IMR-90 (cell line): Measurements from ENCODE around the gene MYOCD. TPM values are rescaled to one million over a fixed set of nuclear protein-coding genes. Genes with fewer than 3 reads are reported as not detected.
A peak's percentile ranks its signal among the peaks of the same experiment; 100 is the strongest.

Source experiments
- ATAC-seq: fragments of 200-7000 bp; cut with Tn5 transposase; 2 replicates; pipeline ENCODE4 v1.9.1; 2020; ENCODE audit warnings: low read depth, mild to moderate bottlenecking, moderate library complexity
- BruUV-seq: library from RNA; stranded (reverse); fragments of 400-500 nt; replicated peaks from 2 replicates; lab custom pipeline; 2021; lab: Mats Ljungman, UMichigan
- CTCF ChIA-PET: fragments of 300-600 bp; formaldehyde crosslinking; extraction: SDS; loops from one replicate; lab custom pipeline; 2021; ENCODE audit warnings: antibody characterized with exemption; lab: Yijun Ruan, JAX
- POLR2A ChIA-PET: fragments of 300-600 bp; sonication (Branson Sonifier 250); formaldehyde crosslinking; loops from one replicate; lab custom pipeline; 2022; ENCODE audit warnings: antibody characterized with exemption; ENCODE audit not compliant: unreplicated experiment; lab: Charles Lee
- DNase-seq: peaks from one replicate; pipeline ENCODE4 v3.0.0; 2013
- H2AFZ ChIP-seq: replicated peaks from 2 replicates; pipeline ENCODE3; 2013; ENCODE audit warnings: low read length, mild to moderate bottlenecking; ENCODE audit not compliant: poor library complexity
- H2AK5ac ChIP-seq: 2 replicates; pipeline ENCODE4 v1.6.1; 2013; ENCODE audit warnings: low read depth, low read length, inconsistent platforms
- H2AK9ac ChIP-seq: replicated peaks from 2 replicates; pipeline ENCODE3; 2013; ENCODE audit warnings: mild to moderate bottlenecking, low read depth, low read length, moderate library complexity; ENCODE audit not compliant: poor library complexity
- H2BK120ac ChIP-seq: 2 replicates; pipeline ENCODE4 v1.6.1; 2013; ENCODE audit warnings: low read depth, low read length, inconsistent platforms
- H2BK15ac ChIP-seq: 3 replicates; pipeline ENCODE4 v1.6.1; 2013; ENCODE audit warnings: low read depth, low read length, inconsistent platforms
- H2BK20ac ChIP-seq: 2 replicates; pipeline ENCODE4 v1.6.1; 2013; ENCODE audit warnings: low read depth, mild to moderate bottlenecking, inconsistent platforms, low read length, moderate library complexity
- H2BK5ac ChIP-seq: 2 replicates; pipeline ENCODE4 v1.6.1; 2013; ENCODE audit warnings: mild to moderate bottlenecking, low read depth, low read length, inconsistent platforms; ENCODE audit not compliant: poor library complexity, severe bottlenecking
- H3K14ac ChIP-seq: replicated peaks from 2 replicates; pipeline ENCODE4 v1.6.1; 2013; ENCODE audit warnings: low read depth, low read length, inconsistent platforms
- H3K18ac ChIP-seq: 2 replicates; pipeline ENCODE4 v1.6.1; 2013; ENCODE audit warnings: low read depth, low read length, control low read depth
- H3K23ac ChIP-seq: 2 replicates; pipeline ENCODE4 v1.6.1; 2013; ENCODE audit warnings: low read depth, low read length, inconsistent platforms
- H3K27ac ChIP-seq: 2 replicates; pipeline ENCODE4 v1.5.1; 2013; ENCODE audit warnings: mild to moderate bottlenecking, control low read depth, low read length; ENCODE audit not compliant: insufficient read depth
- H3K27me3 ChIP-seq: 2 replicates; pipeline ENCODE4 v1.6.1; 2013; ENCODE audit warnings: low read length; ENCODE audit not compliant: control insufficient read depth, insufficient read depth
- H3K36me3 ChIP-seq: 2 replicates; pipeline ENCODE4 v1.6.1; 2013; ENCODE audit warnings: low read length, mixed read lengths; ENCODE audit not compliant: control insufficient read depth, insufficient read depth
- H3K4ac ChIP-seq: 2 replicates; pipeline ENCODE4 v1.6.1; 2013; ENCODE audit warnings: low read depth, low read length, inconsistent platforms
- H3K4me1 ChIP-seq: 2 replicates; pipeline ENCODE4 v1.6.1; 2013; ENCODE audit warnings: low read length, mixed read lengths; ENCODE audit not compliant: control insufficient read depth, insufficient read depth
- H3K4me2 ChIP-seq: 2 replicates; pipeline ENCODE4 v1.6.1; 2013; ENCODE audit warnings: low read depth, mild to moderate bottlenecking, control low read depth, low read length, moderate library complexity
- H3K4me3 ChIP-seq: 2 replicates; pipeline ENCODE4 v1.5.1; 2013; ENCODE audit warnings: low read depth, mild to moderate bottlenecking, control low read depth, low read length, moderate library complexity; ENCODE audit not compliant: insufficient read depth
- H3K56ac ChIP-seq: 2 replicates; pipeline ENCODE4 v1.6.1; 2013; ENCODE audit warnings: low read length, inconsistent platforms; ENCODE audit not compliant: insufficient read depth; ENCODE audit errors: extremely low read depth
- H3K79me1 ChIP-seq, 2 experiments: 2 replicates each; pipeline ENCODE4 v1.6.1; 2013; ENCODE audit warnings: low read length in 2 of 2, inconsistent platforms in 1 of 2, low read depth in 1 of 2
- H3K9ac ChIP-seq: 2 replicates; pipeline ENCODE4 v1.6.1; 2013; ENCODE audit warnings: low read depth, low read length, control low read depth
- H3K9me1 ChIP-seq: 2 replicates; pipeline ENCODE4 v1.6.1; 2013; ENCODE audit warnings: low read length, inconsistent platforms; ENCODE audit not compliant: insufficient read depth
- H3K9me3 ChIP-seq: 2 replicates; pipeline ENCODE4 v1.6.1; 2013; ENCODE audit warnings: low read length; ENCODE audit not compliant: control insufficient read depth, insufficient read depth
- H4K20me1 ChIP-seq: 2 replicates; pipeline ENCODE4 v1.6.1; 2013; ENCODE audit warnings: low read length, inconsistent platforms; ENCODE audit not compliant: insufficient read depth
- H4K5ac ChIP-seq: 2 replicates; pipeline ENCODE4 v1.6.1; 2013; ENCODE audit warnings: mild to moderate bottlenecking, low read depth, low read length, control low read depth
- H4K8ac ChIP-seq, 2 experiments: 2 replicates each; pipeline ENCODE4 v1.6.1; 2013; ENCODE audit warnings: low read depth in 2 of 2, low read length in 2 of 2, control low read depth in 1 of 2, inconsistent platforms in 1 of 2
- H4K91ac ChIP-seq: 2 replicates; pipeline ENCODE4 v1.6.1; 2013; ENCODE audit warnings: low read depth, low read length, inconsistent platforms; ENCODE audit not compliant: insufficient read depth
- BHLHE40 ChIP-seq: fragments of 150-350 bp; IDR thresholded peaks from 2 replicates; pipeline ENCODE4 v1.6.1; 2016; ENCODE audit warnings: mild to moderate bottlenecking, low read depth, low read length
- MAZ ChIP-seq: IDR thresholded peaks from 2 replicates; pipeline ENCODE4 v1.6.1; 2012; ENCODE audit warnings: low read depth, mild to moderate bottlenecking, low read length, improper control_type of control experiment, moderate library complexity, borderline replicate concordance
- NFE2L2 ChIP-seq: fragments of 150-350 bp; IDR thresholded peaks from 2 replicates; pipeline ENCODE4 v1.6.1; 2016; ENCODE audit warnings: low read depth, mild to moderate bottlenecking, low read length
- WGBS, 2 experiments: methylation state at CpG; one replicate each; pipeline versions ENCODE4 v1.1.5 to v1.1.7; 2013; ENCODE audit warnings: missing lambda C conversion rate in 2 of 2; ENCODE audit not compliant: insufficient read length in 1 of 2; ENCODE audit errors: extremely low coverage in 2 of 2; 5-methylcytosine and 5-hydroxymethylcytosine counted together
- dilution Hi-C: fragments of 300-500 bp; cut with HindIII; formaldehyde crosslinking; loops from one replicate; pipeline ENCODE4 v1.14.3; 2018; ENCODE audit warnings: low sequenced_read_pairs; ENCODE audit not compliant: unreplicated experiment
- in situ Hi-C: fragments of 300-500 bp; cut with MboI; formaldehyde crosslinking; loops from 3 replicates; pipeline ENCODE4 v1.14.3; 2019; ENCODE audit warnings: low sequenced_read_pairs, inconsistent platforms, mixed read lengths
- intact Hi-C: fragments of 100-400 bp; cut with micrococcal nuclease; formaldehyde crosslinking; loops from 2 replicates; pipeline ENCODE4 v1.10.0; 2022
- polyA plus RNA-seq, 3 experiments: library from polyadenylated mRNA; depleted of rRNA; stranded (reverse); fragments of >200 nt; gene quantifications; 2 replicates each; pipeline ENCODE4 v1.2.3, GENCODE V29; 2012; ENCODE audit warnings: low replicate concordance in 1 of 3
- total RNA-seq: library from RNA; depleted of rRNA; stranded (reverse); fragments of >200 nt; gene quantifications from 2 replicates; pipeline ENCODE4 v1.2.3, GENCODE V29; 2012

Gene MYOCD
- total and polyA plus RNA-seq, 2 of the 4 experiments (the other 2 are of a cell fraction) = 10.6 to 20.1 TPM

GRCh38 chr17:12736526-12736925 lies 70.8 kb downstream of the MYOCD start:
- WGBS, 2 experiments = no CpG with 5 or more reads among the region's 4 CpGs
- no peak overlapping the region for H4K5ac ChIP-seq
- no peak overlapping the region for H3K23ac ChIP-seq
- ChIA-PET POLR2A (no interaction called here), CTCF (no interaction called here)
- H3K9me3 ChIP-seq = no peaks in the 10 kb centered on the region
- H3K4me3 ChIP-seq = no peak overlapping the region
- H4K91ac ChIP-seq = no peak overlapping the region
- no TSS peak for BruUV-seq
- no peak overlapping the region for H2AK9ac ChIP-seq
- H2AK5ac ChIP-seq = no peak overlapping the region
- H2BK20ac ChIP-seq = no peak overlapping the region
- peaks cover 4% of the 10 kb centered on the region; the same call in 1 of the 2 replicates for H3K9me1 ChIP-seq
- no peaks in the 10 kb centered on the region for H3K27me3 ChIP-seq
- intact Hi-C loops = no loop called here
- H3K4me2 ChIP-seq = no peak overlapping the region
- TF ChIP-seq BHLHE40 (no peak), MAZ (no peak), NFE2L2 (no peak)
- H3K14ac ChIP-seq = no peak overlapping the region
- H3K27ac ChIP-seq = no peak overlapping the region
- dilution Hi-C loops = no loop called here
- no peaks in the 10 kb centered on the region for H4K20me1 ChIP-seq
- H3K79me1 ChIP-seq = no peaks in the 10 kb centered on the region; a peak in 1 of 4 replicates
- DNase-seq (peak; percentile 25), ATAC-seq (no peak; the same call in 1 of the 2 replicates)
- H3K9ac ChIP-seq = no peak overlapping the region
- no peak overlapping the region for H2BK5ac ChIP-seq
- H4K8ac ChIP-seq = no peak overlapping the region
- no peak overlapping the region for H3K18ac ChIP-seq
- in situ Hi-C loops = loop anchor here (10.0 kb wide), 1 partner anchor 482 kb away; no protein-coding TSS in a partner anchor
- no peak overlapping the region for H3K56ac ChIP-seq
- no peak overlapping the region for H2BK120ac ChIP-seq
- no peak overlapping the region for H3K4ac ChIP-seq
- H3K4me1 ChIP-seq = peaks cover 12% of the 10 kb centered on the region
- H2BK15ac ChIP-seq = no peak overlapping the region
- H2AFZ ChIP-seq = no peak overlapping the region
- H3K36me3 ChIP-seq = peaks cover 18% of the 10 kb centered on the region
